ENCODE data around the gene PTGES3L.

GRCh38 chr17:42967925-42968324, 12.0 kb downstream of the PTGES3L start:
- TF ChIP-seq CTCF (optimal IDR thresholded peaks at IDR 0.05 in 1 of 3, IDR thresholded peaks at IDR 0.05 in 1 of 3, conservative IDR thresholded peaks at IDR 0.05 in 1 of 3; ENCODE audit: extremely low read depth in 1 of 3, insufficient read depth in 2 of 3, low read length in 3 of 3): no peak
- TF ChIP-seq EZH2 (IDR thresholded peaks at IDR 0.05; ENCODE audit: low read length): no peak
